Measurements from ENCODE around the gene NPAS3. TPM values are rescaled to one million over a fixed set of nuclear protein-coding genes. Genes with fewer than 3 reads are reported as not detected.

Gene NPAS3
- total RNA-seq, 1 experiment from 2014 or later: not detected

- no peak for TF ChIP-seq ZBTB33 (IDR thresholded peaks at IDR 0.05; ENCODE audit: extremely low read depth, insufficient replicate concordance, low read length)
Measured at GRCh38 chr14:33745163-33745562, 806.5 kb downstream of the NPAS3 start (continued).

DNA sequence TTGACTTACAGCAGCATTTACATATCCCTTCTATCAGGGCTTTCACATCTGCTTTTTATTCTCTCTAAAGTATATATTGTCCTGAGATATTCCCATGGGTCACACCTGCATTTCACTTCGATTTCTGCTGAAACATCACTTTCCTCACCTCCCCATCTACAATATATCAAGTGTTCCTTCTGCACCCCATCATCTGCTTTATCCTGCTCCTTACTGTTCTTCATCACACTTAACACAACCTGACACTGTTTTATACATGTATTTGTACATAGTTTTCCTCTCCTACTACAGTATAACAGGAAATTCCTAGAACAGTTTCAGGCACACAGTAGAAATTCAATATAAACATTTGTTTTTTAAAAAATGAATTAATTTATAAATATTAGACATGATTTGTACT, 809.1 kb downstream of the NPAS3 start:
- DNase-seq (ENCODE audit: low read depth, low spot score): no peak
- H3K4me1 ChIP-seq (ENCODE audit: control insufficient read depth in 1 of 2, insufficient read depth in 2 of 2, low read length in 2 of 2): no peaks in the 10 kb centered on the region
- intact Hi-C loops (cut with micrococcal nuclease): no loop called here
- H3K36me3 ChIP-seq (ENCODE audit: control insufficient read depth in 1 of 2, insufficient read depth in 2 of 2, low read length in 2 of 2): no peaks in the 10 kb centered on the region
- no peak overlapping the region for H3K27ac ChIP-seq (ENCODE audit: low read depth, low read length)
- no peak overlapping the region for H3K9ac ChIP-seq (ENCODE audit: low read length)
- no peaks in the 10 kb centered on the region for H4K20me1 ChIP-seq (ENCODE audit: insufficient read depth)
- peaks cover 4% of the 10 kb centered on the region for H3K27me3 ChIP-seq (ENCODE audit: insufficient read depth, low read length)
- BruUV-seq (replicated peaks): no TSS peak
- no peaks in the 10 kb centered on the region for H3K79me2 ChIP-seq (ENCODE audit: insufficient read depth, low read length)
- no peak overlapping the region for H3K4me3 ChIP-seq (replicated peaks in 1 of 2; ENCODE audit: low read depth in 1 of 2, low read length in 2 of 2)
- H3K9me3 ChIP-seq (ENCODE audit: control insufficient read depth in 1 of 2, insufficient read depth in 1 of 2, low read depth in 1 of 2, low read length in 2 of 2): no peaks in the 10 kb centered on the region
- TF ChIP-seq ELF1 (IDR thresholded peaks at IDR 0.05; ENCODE audit: borderline replicate concordance, low read depth): no peak
- no peak overlapping the region for H3K4me2 ChIP-seq (ENCODE audit: low read length)
- CTCF ChIA-PET: no interaction called here
- POLR2A ChIA-PET: no interaction called here
- RAD21 ChIA-PET (ENCODE audit: low non-redundant PET in 1 of 2, low total read pairs in 2 of 2, uncharacterized antibody in 2 of 2, unreplicated experiment in 2 of 2): no interaction called here
- H2AFZ ChIP-seq (ENCODE audit: low read depth, low read length, poor library complexity, severe bottlenecking): no peak overlapping the region
- no peaks in the 10 kb centered on the region for H3K9me2 ChIP-seq (ENCODE audit: insufficient read depth)
- ATAC-seq: no peak

DNA sequence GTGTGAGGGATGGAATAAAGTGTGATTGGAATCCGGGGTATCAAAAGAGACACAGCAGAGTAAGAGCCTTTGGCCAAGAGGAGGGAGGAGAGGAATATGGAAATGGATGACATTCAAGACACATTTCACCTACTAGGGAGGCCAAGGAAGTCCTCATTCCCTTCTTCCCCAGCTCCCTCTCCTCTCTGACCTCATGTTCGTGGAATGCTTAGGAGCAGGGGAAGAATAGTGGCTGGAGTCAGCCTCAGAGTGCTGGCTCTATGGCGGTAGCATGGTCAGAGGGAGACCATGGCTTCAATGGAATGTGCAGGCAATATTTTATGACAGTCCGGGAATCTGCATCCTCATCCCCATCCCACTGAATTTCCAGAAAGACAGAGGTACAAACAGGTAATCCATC, 815.6 kb downstream of the NPAS3 start:
- no peak for DNase-seq (ENCODE audit: low read depth, low spot score)
- BruUV-seq (replicated peaks): no TSS peak

More for the DNA sequence above, 815.6 kb downstream of the NPAS3 start:
- H4K20me1 ChIP-seq (ENCODE audit: insufficient read depth): no peaks in the 10 kb centered on the region
- peaks cover 15% of the 10 kb centered on the region for H3K27me3 ChIP-seq (ENCODE audit: insufficient read depth, low read length)
- no peaks in the 10 kb centered on the region for H3K4me1 ChIP-seq (ENCODE audit: control insufficient read depth in 1 of 2, insufficient read depth in 2 of 2, low read length in 2 of 2)
- no peak overlapping the region for H3K4me3 ChIP-seq (replicated peaks in 1 of 2; ENCODE audit: low read depth in 1 of 2, low read length in 2 of 2)
- ChIA-PET CTCF (no interaction called here), POLR2A (no interaction called here), RAD21 (ENCODE audit: low non-redundant PET in 1 of 2, low total read pairs in 2 of 2, uncharacterized antibody in 2 of 2, unreplicated experiment in 2 of 2) (no interaction called here)
- H3K27ac ChIP-seq (ENCODE audit: low read depth, low read length): no peak overlapping the region
- H3K9ac ChIP-seq (ENCODE audit: low read length): no peak overlapping the region
- H3K9me2 ChIP-seq (ENCODE audit: insufficient read depth): no peaks in the 10 kb centered on the region
- intact Hi-C loops (cut with micrococcal nuclease): no loop called here
- no peak overlapping the region for H2AFZ ChIP-seq (ENCODE audit: low read depth, low read length, poor library complexity, severe bottlenecking)
- H3K4me2 ChIP-seq (ENCODE audit: low read length): no peak overlapping the region
- H3K9me3 ChIP-seq (ENCODE audit: control insufficient read depth in 1 of 2, insufficient read depth in 1 of 2, low read depth in 1 of 2, low read length in 2 of 2): no peaks in the 10 kb centered on the region
- no peak for TF ChIP-seq EZH2phosphoT487 (IDR thresholded peaks at IDR 0.05; ENCODE audit: borderline replicate concordance)
- ATAC-seq: no peak
- no peaks in the 10 kb centered on the region for H3K79me2 ChIP-seq (ENCODE audit: insufficient read depth, low read length)
- H3K36me3 ChIP-seq (ENCODE audit: control insufficient read depth in 1 of 2, insufficient read depth in 2 of 2, low read length in 2 of 2): no peaks in the 10 kb centered on the region
